AG04450 (cell line): ENCODE measurements around the gene CASK. TPM values are rescaled to one million over a fixed set of nuclear protein-coding genes. Genes with fewer than 3 reads are reported as not detected.

Experiments used
- CTCF ChIA-PET: fragments of 300-600, 350-600 bp; formaldehyde crosslinking; extraction: SDS; loops from one replicate; lab custom pipeline; 2022; ENCODE audit warnings: antibody characterized with exemption, inconsistent platforms; lab: Charles Lee
- POLR2A ChIA-PET: fragments of 350-600 bp; formaldehyde crosslinking; extraction: SDS; loops from one replicate; lab custom pipeline; 2021; ENCODE audit warnings: antibody characterized with exemption, inconsistent platforms; lab: Yijun Ruan, JAX
- DNase-seq: peaks from one replicate; pipeline ENCODE4 v3.0.0-alpha.2; 2011; ENCODE audit warnings: low read depth, low spot score
- H3K27ac ChIP-seq: one replicate; pipeline ENCODE4 v1.5.1; 2012; ENCODE audit warnings: low read depth, low read length, control low read depth
- H3K27me3 ChIP-seq: one replicate; pipeline ENCODE4 v1.6.0; 2012; ENCODE audit warnings: low read length; ENCODE audit not compliant: control insufficient read depth, insufficient read depth
- H3K4me3 ChIP-seq: 2 replicates; pipeline ENCODE4 v1.5.1; 2011; ENCODE audit warnings: mild to moderate bottlenecking, low read depth, low read length, control low read depth
- H3K9me3 ChIP-seq: 2 replicates; pipeline ENCODE4 v1.5.1; 2012; ENCODE audit warnings: low read length; ENCODE audit not compliant: control insufficient read depth, insufficient read depth
- CTCF ChIP-seq: IDR thresholded peaks from 2 replicates; pipeline ENCODE4 v1.5.1; 2011; ENCODE audit warnings: low read depth, low read length, control low read depth, inconsistent platforms
- polyA plus RNA-seq: library from polyadenylated mRNA; depleted of rRNA; stranded (reverse); fragments of >200 nt; gene quantifications from 2 replicates; pipeline ENCODE4 v1.2.3, GENCODE V29; 2011

The CASK gene
- polyA plus RNA-seq, 1 experiment: 30.0 TPM

- Histone ChIP-seq H3K27ac (no peak overlapping the region), H3K4me3 (no peak overlapping the region), H3K27me3 (no peaks in the 10 kb centered on the region), H3K9me3 (no peaks in the 10 kb centered on the region)
- TF ChIP-seq CTCF: no peak
- ChIA-PET POLR2A (no interaction called here), CTCF (no interaction called here)
- no peak for DNase-seq
Measured at GRCh38 chrX:41526925-41527324, 396.4 kb downstream of the CASK start.

GRCh38 chrX:41526271-41526670 lies 397.1 kb downstream of the CASK start:
- H3K27ac ChIP-seq: no peak overlapping the region
- POLR2A ChIA-PET: no interaction called here
- no peak for DNase-seq
- no peaks in the 10 kb centered on the region for H3K9me3 ChIP-seq
- H3K4me3 ChIP-seq: no peak overlapping the region
- H3K27me3 ChIP-seq: no peaks in the 10 kb centered on the region
- CTCF ChIA-PET: no interaction called here
- no peak for TF ChIP-seq CTCF

- ChIA-PET POLR2A (no interaction called here), CTCF (no interaction called here)
- H3K9me3 ChIP-seq: no peaks in the 10 kb centered on the region
- no peaks in the 10 kb centered on the region for H3K27me3 ChIP-seq
- DNase-seq: no peak
- no peak for TF ChIP-seq CTCF
- H3K4me3 ChIP-seq: no peak overlapping the region
- no peak overlapping the region for H3K27ac ChIP-seq
Measured at GRCh38 chrX:41522671-41523070, 400.7 kb downstream of the CASK start.

GRCh38 chrX:41522081-41522480 lies 401.3 kb downstream of the CASK start:
- CTCF ChIA-PET: no interaction called here
- no peak for TF ChIP-seq CTCF
- Histone ChIP-seq H3K4me3 (no peak overlapping the region), H3K27me3 (no peaks in the 10 kb centered on the region), H3K9me3 (no peaks in the 10 kb centered on the region), H3K27ac (no peak overlapping the region)
- POLR2A ChIA-PET: no interaction called here
- no peak for DNase-seq

- Histone ChIP-seq H3K9me3 (no peaks in the 10 kb centered on the region), H3K27me3 (no peaks in the 10 kb centered on the region), H3K27ac (no peak overlapping the region), H3K4me3 (no peak overlapping the region)
- no peak for TF ChIP-seq CTCF
- ChIA-PET CTCF (no interaction called here), POLR2A (no interaction called here)
- DNase-seq: no peak
Measured at GRCh38 chrX:41519468-41519867, 403.9 kb downstream of the CASK start.
